ENCODE measurements around the gene METTL27.

The METTL27 gene

GRCh38 chr7:73833251-73833919 is 8.9 kb downstream of the METTL27 start:
- Histone ChIP-seq H3K36me3 (ENCODE audit: control insufficient read depth in 2 of 2, insufficient read depth in 1 of 2, low read length in 2 of 2) (no peaks in the 10 kb centered on the region), H3K4me3 (ENCODE audit: low read depth, low read length) (no peak overlapping the region), H3K4me1 (ENCODE audit: control insufficient read depth, insufficient read depth, low read length) (0 out of 2 replicates have a peak, but pooled peaks cover 3% of the 10 kb centered on the region), H3K27ac (ENCODE audit: extremely low read depth, low read depth, low read length) (no peak overlapping the region), H3K9me3 (ENCODE audit: control insufficient read depth, insufficient read depth, low read depth, low read length) (no peaks in the 10 kb centered on the region)
- ChIA-PET CTCF (interaction anchor here (0.6 to 2.8 kb wide), 3 partner anchors 13 to 21 kb away, joined by 4 to 12 read pairs (median 7); no protein-coding TSS in a partner anchor), POLR2A (interaction anchor here (0.7 to 0.9 kb wide), 2 partner anchors 17 to 21 kb away, joined by 3 read pairs; no protein-coding TSS in a partner anchor)
- TF ChIP-seq GFI1B (tag by site-specific recombination; IDR thresholded peaks at IDR 0.05): no peak
- no peak for TF ChIP-seq SCRT1 (tag by site-specific recombination; IDR thresholded peaks at IDR 0.05; ENCODE audit: borderline replicate concordance)
- no peak for TF ChIP-seq ZNF449 (tag by site-specific recombination; IDR thresholded peaks at IDR 0.05)
- TF ChIP-seq REST (tag by site-specific recombination; IDR thresholded peaks at IDR 0.05): peak; percentile 57

- Histone ChIP-seq H3K27ac (ENCODE audit: extremely low read depth, low read depth, low read length) (no peak overlapping the region), H3K4me1 (ENCODE audit: control insufficient read depth, insufficient read depth, low read length) (peaks cover 6% of the 10 kb centered on the region), H3K4me3 (ENCODE audit: low read depth, low read length) (no peak overlapping the region), H3K36me3 (ENCODE audit: control insufficient read depth in 2 of 2, insufficient read depth in 1 of 2, low read length in 2 of 2) (no peaks in the 10 kb centered on the region), H3K9me3 (ENCODE audit: control insufficient read depth, insufficient read depth, low read depth, low read length) (no peaks in the 10 kb centered on the region)
- POLR2A ChIA-PET: interaction anchor here (0.6 to 0.7 kb wide), 2 partner anchors 17 to 152 kb away, joined by 3 read pairs; no protein-coding TSS in a partner anchor
- TF ChIP-seq CTCF (tag by site-specific recombination; IDR thresholded peaks at IDR 0.05): no peak
- TF ChIP-seq SALL2 (tag by site-specific recombination; IDR thresholded peaks at IDR 0.05; ENCODE audit: borderline replicate concordance): no peak
- TF ChIP-seq ZNF76 (tag by site-specific recombination; IDR thresholded peaks at IDR 0.05; ENCODE audit: borderline replicate concordance, low read depth): no peak
- no peak for TF ChIP-seq HOXD13 (CRISPR knock-in tag; IDR thresholded peaks at IDR 0.05; ENCODE audit: borderline replicate concordance)
- no peak for TF ChIP-seq ZNF239 (tag by site-specific recombination; IDR thresholded peaks at IDR 0.05)
- TF ChIP-seq ZNF510 (tag by site-specific recombination; IDR thresholded peaks at IDR 0.05; ENCODE audit: insufficient replicate concordance): no peak
- TF ChIP-seq ZNF423 (tag by site-specific recombination; IDR thresholded peaks at IDR 0.05): no peak
- no peak for TF ChIP-seq ZNF433 (tag by site-specific recombination; IDR thresholded peaks at IDR 0.05; ENCODE audit: low read depth)
- no peak for TF ChIP-seq ZNF23 (tag by site-specific recombination; IDR thresholded peaks at IDR 0.05; ENCODE audit: borderline replicate concordance)
- CTCF ChIA-PET: interaction anchor here (0.6 to 2.8 kb wide), 4 partner anchors 14 to 353 kb away, joined by 3 to 12 read pairs (median 6); no protein-coding TSS in a partner anchor
Observed at GRCh38 chr7:73832806-73833205, 9.5 kb downstream of the METTL27 start.
